Rectal smooth muscle tissue (tissue), 1 donor: ENCODE results near the gene IL1RAPL2.

Source experiments
- H3K27ac ChIP-seq: one replicate; pipeline ENCODE4 v1.7.0; 2013; ENCODE audit warnings: low read depth, low read length, inconsistent platforms
- H3K27me3 ChIP-seq: one replicate; pipeline ENCODE4 v1.7.0; 2013; ENCODE audit warnings: low read length; ENCODE audit not compliant: control insufficient read depth, insufficient read depth
- H3K36me3 ChIP-seq: one replicate; pipeline ENCODE4 v1.7.0; 2013; ENCODE audit warnings: low read length; ENCODE audit not compliant: control insufficient read depth, insufficient read depth
- H3K4me1 ChIP-seq: one replicate; pipeline ENCODE4 v1.7.0; 2013; ENCODE audit warnings: low read length; ENCODE audit not compliant: control insufficient read depth, insufficient read depth
- H3K4me3 ChIP-seq: one replicate; pipeline ENCODE4 v1.7.0; 2013; ENCODE audit warnings: low read length
- H3K9ac ChIP-seq: one replicate; pipeline ENCODE4 v1.7.0; 2013; ENCODE audit warnings: low read length

IL1RAPL2 gene

GRCh38 chrX:105723966-105724735, 1158.2 kb downstream of the IL1RAPL2 start:
- H3K27ac ChIP-seq = no peak overlapping the region
- no peak overlapping the region for H3K4me3 ChIP-seq
- H3K9ac ChIP-seq = no peak overlapping the region
- no peaks in the 10 kb centered on the region for H3K27me3 ChIP-seq
- H3K4me1 ChIP-seq = no peaks in the 10 kb centered on the region
- H3K36me3 ChIP-seq = no peaks in the 10 kb centered on the region

- Histone ChIP-seq H3K9ac (no peak overlapping the region), H3K27ac (no peak overlapping the region), H3K27me3 (no peaks in the 10 kb centered on the region), H3K36me3 (no peaks in the 10 kb centered on the region), H3K4me3 (no peak overlapping the region), H3K4me1 (no peaks in the 10 kb centered on the region)
Measured at GRCh38 chrX:105725228-105725627, 1159.2 kb downstream of the IL1RAPL2 start.

GRCh38 chrX:105738162-105738561, 1172.2 kb downstream of the IL1RAPL2 start:
- H3K4me1 ChIP-seq = no peaks in the 10 kb centered on the region
- no peak overlapping the region for H3K27ac ChIP-seq
- H3K4me3 ChIP-seq = no peak overlapping the region
- H3K36me3 ChIP-seq = no peaks in the 10 kb centered on the region
- H3K9ac ChIP-seq = no peak overlapping the region
- no peaks in the 10 kb centered on the region for H3K27me3 ChIP-seq

- H3K36me3 ChIP-seq = no peaks in the 10 kb centered on the region
- H3K27ac ChIP-seq = no peak overlapping the region
- no peak overlapping the region for H3K4me3 ChIP-seq
- H3K9ac ChIP-seq = no peak overlapping the region
- H3K27me3 ChIP-seq = no peaks in the 10 kb centered on the region
- no peaks in the 10 kb centered on the region for H3K4me1 ChIP-seq
Measured at GRCh38 chrX:105744291-105744690, 1178.3 kb downstream of the IL1RAPL2 start.

GRCh38 chrX:105744946-105745345, 1178.9 kb downstream of the IL1RAPL2 start:
- Histone ChIP-seq H3K9ac (no peak overlapping the region), H3K27ac (no peak overlapping the region), H3K4me1 (no peaks in the 10 kb centered on the region), H3K4me3 (no peak overlapping the region), H3K27me3 (no peaks in the 10 kb centered on the region), H3K36me3 (no peaks in the 10 kb centered on the region)

- Histone ChIP-seq H3K9ac (no peak overlapping the region), H3K4me1 (no peaks in the 10 kb centered on the region), H3K36me3 (no peaks in the 10 kb centered on the region), H3K4me3 (no peak overlapping the region), H3K27ac (no peak overlapping the region), H3K27me3 (no peaks in the 10 kb centered on the region)
Measured at GRCh38 chrX:105745863-105746262, 1179.9 kb downstream of the IL1RAPL2 start.

- H3K9ac ChIP-seq = no peak overlapping the region
- no peak overlapping the region for H3K4me3 ChIP-seq
- H3K4me1 ChIP-seq = no peaks in the 10 kb centered on the region
- no peaks in the 10 kb centered on the region for H3K27me3 ChIP-seq
- no peak overlapping the region for H3K27ac ChIP-seq
- no peaks in the 10 kb centered on the region for H3K36me3 ChIP-seq
Measured at GRCh38 chrX:105752338-105752956, 1186.4 kb downstream of the IL1RAPL2 start.

- Histone ChIP-seq H3K27ac (no peak overlapping the region), H3K4me1 (no peaks in the 10 kb centered on the region), H3K27me3 (no peaks in the 10 kb centered on the region), H3K9ac (no peak overlapping the region), H3K36me3 (no peaks in the 10 kb centered on the region), H3K4me3 (no peak overlapping the region)
Measured at GRCh38 chrX:105753411-105753810, 1187.4 kb downstream of the IL1RAPL2 start.

GRCh38 chrX:105754286-105754964, 1188.4 kb downstream of the IL1RAPL2 start:
- H3K27ac ChIP-seq = no peak overlapping the region
- H3K27me3 ChIP-seq = no peaks in the 10 kb centered on the region
- H3K36me3 ChIP-seq = no peaks in the 10 kb centered on the region
- no peak overlapping the region for H3K9ac ChIP-seq
- H3K4me1 ChIP-seq = no peaks in the 10 kb centered on the region
- H3K4me3 ChIP-seq = no peak overlapping the region

- Histone ChIP-seq H3K36me3 (no peaks in the 10 kb centered on the region), H3K27ac (no peak overlapping the region), H3K27me3 (no peaks in the 10 kb centered on the region), H3K4me1 (no peaks in the 10 kb centered on the region), H3K4me3 (no peak overlapping the region), H3K9ac (no peak overlapping the region)
Measured at GRCh38 chrX:105755109-105755508, 1189.1 kb downstream of the IL1RAPL2 start.

- no peak overlapping the region for H3K4me3 ChIP-seq
- no peak overlapping the region for H3K27ac ChIP-seq
- H3K4me1 ChIP-seq = no peaks in the 10 kb centered on the region
- H3K27me3 ChIP-seq = no peaks in the 10 kb centered on the region
- no peaks in the 10 kb centered on the region for H3K36me3 ChIP-seq
- no peak overlapping the region for H3K9ac ChIP-seq
Measured at GRCh38 chrX:105758754-105759153, 1192.8 kb downstream of the IL1RAPL2 start.

- H3K27me3 ChIP-seq = no peaks in the 10 kb centered on the region
- no peak overlapping the region for H3K9ac ChIP-seq
- H3K36me3 ChIP-seq = no peaks in the 10 kb centered on the region
- H3K27ac ChIP-seq = no peak overlapping the region
- no peaks in the 10 kb centered on the region for H3K4me1 ChIP-seq
- no peak overlapping the region for H3K4me3 ChIP-seq
Measured at GRCh38 chrX:105759598-105759997, 1193.6 kb downstream of the IL1RAPL2 start.
